ENCODE results near the gene CILP. TPM values are rescaled to one million over a fixed set of nuclear protein-coding genes. Genes with fewer than 3 reads are reported as not detected.

Gene CILP
- total RNA-seq, 4 donors from 2014 or later = 40.4 to 166 (median 93.8) TPM

GRCh38 chr15:65197337-65197645 is 14.0 kb downstream of the CILP start:
- TF ChIP-seq EP300 (IDR thresholded peaks at IDR 0.05) = no peak
- peaks cover 0 to 3% (median 0%) of the 10 kb centered on the region in 4 donors for H3K36me3 ChIP-seq
- no peak for DNase-seq (ENCODE audit: extremely low spot score)
- H3K27me3 ChIP-seq = no peaks in the 10 kb centered on the region
- no peaks in the 10 kb centered on the region for H3K9me3 ChIP-seq
- H3K27ac ChIP-seq (replicated peaks in 1 of 4) = no peak overlapping the region
- H3K4me1 ChIP-seq = peaks cover 0 to 14% (median 12%) of the 10 kb centered on the region in 4 donors
- H3K4me3 ChIP-seq = no peak overlapping the region
- intact Hi-C loops (cut with DNase I) = no loop called here
- 98% methylated on average over 8 of the region's 8 CpGs for WGBS

GRCh38 chr15:65196637-65197336 is 14.5 kb downstream of the CILP start:
- intact Hi-C loops (cut with DNase I) = no loop called here
- Histone ChIP-seq H3K4me1 (peaks cover 0 to 14% (median 12%) of the 10 kb centered on the region in 4 donors), H3K27me3 (no peaks in the 10 kb centered on the region), H3K4me3 (no peak overlapping the region), H3K9me3 (no peaks in the 10 kb centered on the region), H3K27ac (replicated peaks in 1 of 4) (no peak overlapping the region), H3K36me3 (peaks cover 0 to 3% (median 0%) of the 10 kb centered on the region in 4 donors)
- TF ChIP-seq POLR2AphosphoS5 (IDR thresholded peaks at IDR 0.05) = no peak
- no peak for TF ChIP-seq CTCF (IDR thresholded peaks at IDR 0.05)
- no peak for TF ChIP-seq EP300 (IDR thresholded peaks at IDR 0.05)
- TF ChIP-seq POLR2A (IDR thresholded peaks at IDR 0.05; ENCODE audit: low read depth) = no peak
- peak; percentile 88 for DNase-seq (ENCODE audit: extremely low spot score)
- 91% methylated on average over 15 of the region's 19 CpGs for WGBS

GRCh38 chr15:65195548-65195923 is 15.7 kb downstream of the CILP start:
- H3K36me3 ChIP-seq = peaks cover 0 to 3% (median 0%) of the 10 kb centered on the region in 4 donors
- peak overlapping the region; percentile 12 to 63 (median 50) for H3K27ac ChIP-seq (replicated peaks in 1 of 4)
- H3K9me3 ChIP-seq = no peaks in the 10 kb centered on the region
- H3K4me1 ChIP-seq = peaks cover 0 to 14% (median 12%) of the 10 kb centered on the region in 4 donors
- DNase-seq (ENCODE audit: extremely low spot score) = no peak
- no peak overlapping the region for H3K4me3 ChIP-seq
- 50% methylated on average over 5 of the region's 5 CpGs for WGBS
- TF ChIP-seq CTCF (IDR thresholded peaks at IDR 0.05) (no peak), EP300 (IDR thresholded peaks at IDR 0.05) (no peak), POLR2AphosphoS5 (IDR thresholded peaks at IDR 0.05) (no peak), POLR2A (IDR thresholded peaks at IDR 0.05; ENCODE audit: low read depth) (no peak)
- intact Hi-C loops (cut with DNase I) = no loop called here
- H3K27me3 ChIP-seq = no peaks in the 10 kb centered on the region

- peaks cover 0 to 14% (median 12%) of the 10 kb centered on the region in 4 donors for H3K4me1 ChIP-seq
- TF ChIP-seq POLR2AphosphoS5 (IDR thresholded peaks at IDR 0.05) (no peak), POLR2A (IDR thresholded peaks at IDR 0.05; ENCODE audit: low read depth) (no peak), CTCF (IDR thresholded peaks at IDR 0.05) (no peak), EP300 (IDR thresholded peaks at IDR 0.05) (no peak)
- peaks cover 0 to 3% (median 0%) of the 10 kb centered on the region in 4 donors for H3K36me3 ChIP-seq
- no peaks in the 10 kb centered on the region for H3K27me3 ChIP-seq
- H3K4me3 ChIP-seq = no peak overlapping the region
- 72% methylated on average over 7 of the region's 7 CpGs for WGBS
- intact Hi-C loops (cut with DNase I) = no loop called here
- peak overlapping the region; percentile 12 to 63 (median 50) for H3K27ac ChIP-seq (replicated peaks in 1 of 4)
- no peaks in the 10 kb centered on the region for H3K9me3 ChIP-seq
- DNase-seq (ENCODE audit: extremely low spot score) = no peak
Measured at GRCh38 chr15:65194826-65195547, 16.3 kb downstream of the CILP start.

GRCh38 chr15:65192016-65192415 is 19.3 kb downstream of the CILP start:
- Histone ChIP-seq H3K27ac (replicated peaks in 1 of 4) (no peak overlapping the region), H3K4me3 (no peak overlapping the region), H3K9me3 (no peaks in the 10 kb centered on the region), H3K4me1 (peaks cover 0 to 14% (median 13%) of the 10 kb centered on the region in 4 donors), H3K36me3 (no peaks in the 10 kb centered on the region), H3K27me3 (no peaks in the 10 kb centered on the region)
- WGBS = 94% methylated on average over 5 of the region's 5 CpGs
- no peak for DNase-seq (ENCODE audit: extremely low spot score)
- TF ChIP-seq POLR2A (IDR thresholded peaks at IDR 0.05; ENCODE audit: low read depth) = no peak
- TF ChIP-seq CTCF (IDR thresholded peaks at IDR 0.05) = no peak
- no peak for TF ChIP-seq EP300 (IDR thresholded peaks at IDR 0.05)
- no peak for TF ChIP-seq POLR2AphosphoS5 (IDR thresholded peaks at IDR 0.05)
- intact Hi-C loops (cut with DNase I) = no loop called here

Measured in esophagus muscularis mucosa (tissue), 4 donors.